NCI-H2227 (cell line): ENCODE data around the gene SLC22A16.

ENCODE experiments used
- DNase-seq: peaks from one replicate; lab custom pipeline; 2025; ENCODE audit not compliant: unreplicated experiment; lab: John Stamatoyannopoulos, UW

Gene SLC22A16

GRCh38 chr6:110449541-110449895 lies 26.9 kb downstream of the SLC22A16 start:
- no peak for DNase-seq

GRCh38 chr6:110448846-110449540 lies 27.4 kb downstream of the SLC22A16 start:
- no peak for DNase-seq

GRCh38 chr6:110447761-110448160 lies 28.7 kb downstream of the SLC22A16 start:
- no peak for DNase-seq

GRCh38 chr6:110446405-110446804 lies 30.0 kb downstream of the SLC22A16 start:
- DNase-seq: no peak

DNA sequence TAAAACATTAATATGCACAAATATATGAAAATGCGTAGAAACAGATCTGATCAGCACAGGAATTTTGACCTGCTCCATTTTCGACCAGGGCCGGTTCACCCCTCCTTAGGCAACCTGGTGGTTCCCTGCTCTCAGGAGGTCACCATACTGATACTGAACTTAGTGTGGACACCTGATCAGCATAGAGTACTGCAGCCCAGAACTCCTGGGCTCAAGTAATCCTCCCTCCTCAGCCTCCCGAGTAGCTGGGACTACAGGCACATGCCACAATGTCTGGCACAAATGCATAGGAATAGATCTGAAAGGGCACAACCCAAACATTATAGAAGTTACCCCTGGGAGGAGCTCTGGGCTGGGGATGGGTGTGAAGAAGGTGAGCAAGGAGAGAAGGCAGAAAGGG lies 36.4 kb downstream of the SLC22A16 start:
- no peak for DNase-seq

DNA sequence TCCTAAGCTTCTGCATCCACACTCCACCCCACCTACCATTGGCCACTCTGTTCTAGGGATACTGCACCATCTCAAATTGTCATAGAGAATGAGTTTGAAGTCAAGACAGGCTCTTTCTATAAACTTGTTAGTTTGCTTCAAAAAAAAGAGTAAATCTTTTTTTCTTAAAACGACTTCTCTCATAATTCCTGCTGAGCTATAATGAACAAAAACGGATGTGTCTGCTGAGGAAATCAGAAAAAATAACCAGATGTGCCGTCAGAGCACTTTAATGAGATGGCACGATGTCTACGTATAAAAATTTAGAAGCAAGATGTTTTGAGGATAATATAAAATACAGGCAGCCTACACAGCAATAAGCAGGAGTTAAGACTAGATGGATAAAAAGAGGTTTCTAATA lies 37.1 kb downstream of the SLC22A16 start:
- no peak for DNase-seq

- DNase-seq: no peak
Measured at GRCh38 chr6:110434961-110435602, 41.3 kb downstream of the SLC22A16 start.

- no peak for DNase-seq
Measured at GRCh38 chr6:110432285-110432900, 44.0 kb downstream of the SLC22A16 start.

GRCh38 chr6:110430741-110431140 lies 45.7 kb downstream of the SLC22A16 start:
- no peak for DNase-seq

- DNase-seq: no peak
Measured at GRCh38 chr6:110430236-110430635, 46.2 kb downstream of the SLC22A16 start.

DNA sequence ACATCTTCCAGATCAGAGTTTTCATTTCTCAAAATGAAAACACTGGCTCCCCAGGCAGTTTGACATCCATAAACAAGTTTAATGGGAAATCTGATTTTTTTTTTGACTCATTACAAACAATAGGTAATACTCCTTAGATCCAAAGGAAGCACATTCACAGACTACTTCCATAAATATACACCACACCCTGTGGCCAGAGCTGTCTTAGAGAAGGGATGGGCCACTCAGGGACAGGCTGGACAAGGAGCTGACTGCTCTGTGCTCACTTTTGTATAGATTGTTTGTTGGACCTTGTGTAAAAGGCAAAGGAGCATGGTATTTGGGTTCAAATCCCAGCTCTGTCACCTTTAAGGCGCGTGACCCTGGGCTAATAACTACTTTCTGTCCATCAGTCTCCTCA lies 48.3 kb downstream of the SLC22A16 start:
- no peak for DNase-seq

GRCh38 chr6:110425816-110426215 lies 50.6 kb downstream of the SLC22A16 start:
- DNase-seq: no peak

DNA sequence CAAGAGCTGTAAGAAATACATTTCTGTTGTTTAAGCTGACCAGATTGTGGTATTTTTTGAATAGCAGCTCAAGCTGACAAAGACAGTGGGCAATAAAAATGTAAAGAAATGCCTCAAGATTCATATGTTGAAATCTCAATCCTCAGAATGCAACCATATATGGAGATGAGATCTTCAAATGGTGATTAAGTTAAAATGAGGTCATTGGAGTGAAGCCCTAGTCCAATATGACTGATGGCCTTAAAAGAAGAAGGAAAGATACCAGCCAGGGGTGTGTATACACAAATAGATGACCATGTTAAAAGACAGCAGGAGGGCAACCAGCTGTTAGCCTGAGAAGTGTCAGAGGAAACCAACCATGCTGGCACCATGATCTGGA lies 54.0 kb downstream of the SLC22A16 start:
- DNase-seq: no peak

- DNase-seq: no peak
Measured at GRCh38 chr6:110421749-110422443, 54.5 kb downstream of the SLC22A16 start.

DNA sequence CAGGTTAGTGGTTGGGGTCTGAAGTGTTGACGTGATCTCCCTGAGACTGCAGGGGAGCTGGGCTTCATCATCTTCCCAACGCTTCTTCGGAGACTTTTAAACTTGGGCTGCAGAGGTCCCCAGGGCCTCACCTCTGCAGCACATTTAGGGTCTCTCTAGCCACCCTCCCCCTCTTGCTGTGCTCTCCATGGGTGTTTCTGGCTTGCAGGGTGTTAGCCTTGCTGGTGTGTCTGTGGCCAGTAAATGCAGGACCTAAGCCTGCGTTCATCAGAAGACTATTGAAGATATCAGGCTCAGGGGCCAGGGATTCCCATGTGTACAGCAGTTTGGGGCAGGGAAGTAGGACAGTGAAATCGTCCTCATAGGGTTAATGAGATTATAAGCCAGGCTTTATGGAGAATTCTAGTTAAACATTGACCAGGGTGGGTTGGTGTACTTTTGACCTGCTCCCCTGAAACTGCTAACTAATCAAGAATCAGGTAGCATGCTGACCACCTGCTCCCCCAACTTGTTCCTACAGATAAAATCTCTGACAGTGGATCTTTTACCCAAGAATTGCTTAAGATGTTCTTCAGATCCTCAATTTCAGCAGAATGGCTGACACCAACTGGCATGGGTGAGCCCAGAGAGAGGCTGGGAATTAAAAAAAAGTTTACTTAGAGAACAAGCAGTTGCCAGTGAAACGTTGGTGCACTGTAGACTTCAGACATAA lies 57.2 kb downstream of the SLC22A16 start:
- DNase-seq: no peak

DNA sequence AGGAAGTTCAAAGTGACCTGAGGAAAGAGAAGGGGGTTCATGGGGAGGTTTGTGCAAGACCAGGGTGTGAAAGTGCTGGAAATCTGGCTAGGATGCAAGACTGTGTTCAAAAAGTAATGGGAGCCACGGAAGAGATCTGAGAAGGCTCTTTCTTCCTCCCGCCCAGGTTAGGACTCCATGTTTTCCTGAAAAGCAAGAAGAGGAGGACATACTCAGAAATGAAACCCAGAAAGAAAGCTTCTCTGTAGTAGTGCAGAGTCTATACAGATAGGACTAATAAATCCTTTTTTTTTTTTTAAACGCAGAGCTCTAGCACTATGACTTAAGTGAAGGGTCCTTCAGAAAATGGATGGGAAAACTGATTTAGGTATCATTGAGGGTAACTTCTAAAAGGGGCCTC lies 57.8 kb downstream of the SLC22A16 start:
- no peak for DNase-seq

DNA sequence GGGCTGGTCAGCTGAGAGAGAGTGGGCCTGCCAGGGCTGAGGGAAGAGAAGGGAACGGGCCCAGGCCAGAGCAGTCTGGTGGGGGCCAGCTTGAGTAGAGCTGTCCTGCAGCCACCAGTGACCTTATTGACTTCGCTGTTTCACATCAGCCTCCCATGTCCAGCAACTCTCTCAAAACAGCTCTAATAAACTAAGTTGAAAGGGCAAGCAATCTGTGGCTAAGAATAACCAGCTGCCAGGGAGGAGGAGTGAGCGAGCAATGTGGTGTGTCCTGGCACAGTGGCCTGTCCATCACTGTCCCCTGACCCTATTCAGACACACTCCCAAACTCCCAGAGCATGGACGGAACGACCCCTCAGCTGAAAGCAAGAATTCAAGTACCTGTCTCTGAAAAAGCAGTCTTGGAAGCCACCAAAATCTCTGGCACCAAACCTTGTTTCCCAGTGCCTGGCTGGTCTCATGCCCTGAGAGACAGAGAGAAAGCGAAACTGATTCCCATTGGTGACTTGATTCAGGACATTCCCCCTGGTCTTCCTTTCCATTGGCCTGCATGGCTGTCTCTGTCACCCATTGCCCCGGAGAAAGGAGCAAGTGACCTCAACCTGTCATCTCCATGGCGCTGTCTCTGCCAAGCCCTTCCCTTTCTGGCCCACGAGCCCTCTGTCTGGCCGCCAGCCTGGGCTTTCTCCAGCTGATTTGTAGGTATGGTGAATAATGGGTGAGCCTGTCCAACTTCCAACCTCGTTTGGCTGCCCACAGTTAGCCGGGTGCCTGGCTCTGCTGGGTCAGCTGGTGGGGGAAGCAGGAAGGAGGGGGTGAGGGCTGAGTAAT lies 61.1 kb downstream of the SLC22A16 start, which contains the start of gene DDO:
Gene DDO, minus strand, starts transcription at position 490 of the 831 bp plus-strand sequence. CDS start 2,113 bp downstream, outside the sequence.
- no peak for DNase-seq

DNA sequence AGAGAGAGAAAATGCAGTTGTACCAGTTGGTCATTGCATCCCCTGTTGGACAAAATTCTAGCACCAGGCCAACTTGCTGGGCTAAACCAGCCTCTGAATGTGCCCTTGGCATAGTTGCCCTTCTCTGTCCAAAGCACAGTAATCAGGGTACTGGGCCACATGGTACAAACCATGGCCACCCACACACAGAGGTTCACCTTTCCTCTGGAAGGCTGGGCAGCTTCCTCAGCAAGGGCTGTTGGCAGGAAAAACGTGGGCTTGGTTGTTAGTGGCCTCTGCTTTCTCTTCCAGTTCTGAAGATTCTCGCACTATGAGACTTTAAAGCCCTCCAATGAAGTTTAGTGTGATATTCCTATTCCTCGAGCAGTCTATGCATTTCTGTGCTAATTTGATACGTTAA lies 61.7 kb downstream of the SLC22A16 start:
- DNase-seq: no peak

GRCh38 chr6:110412360-110412759 lies 64.1 kb downstream of the SLC22A16 start:
- DNase-seq: no peak

- DNase-seq: no peak
Measured at GRCh38 chr6:110410511-110410910, 65.9 kb downstream of the SLC22A16 start.
